ENCODE measurements around the gene CCDC88B.

Gene CCDC88B

GRCh38 chr11:64341851-64342791, 2.1 kb downstream of the CCDC88B start:
- peak; percentile 90 for DNase-seq (ENCODE audit: low read depth)
- TF ChIP-seq CTCF (IDR thresholded peaks at IDR 0.05; ENCODE audit: insufficient read depth, low read depth, low read length, missing control alignments): peak; percentile 19
- H3K4me3 ChIP-seq (ENCODE audit: low read depth, low read length): peak overlapping the region; percentile 25

DNA sequence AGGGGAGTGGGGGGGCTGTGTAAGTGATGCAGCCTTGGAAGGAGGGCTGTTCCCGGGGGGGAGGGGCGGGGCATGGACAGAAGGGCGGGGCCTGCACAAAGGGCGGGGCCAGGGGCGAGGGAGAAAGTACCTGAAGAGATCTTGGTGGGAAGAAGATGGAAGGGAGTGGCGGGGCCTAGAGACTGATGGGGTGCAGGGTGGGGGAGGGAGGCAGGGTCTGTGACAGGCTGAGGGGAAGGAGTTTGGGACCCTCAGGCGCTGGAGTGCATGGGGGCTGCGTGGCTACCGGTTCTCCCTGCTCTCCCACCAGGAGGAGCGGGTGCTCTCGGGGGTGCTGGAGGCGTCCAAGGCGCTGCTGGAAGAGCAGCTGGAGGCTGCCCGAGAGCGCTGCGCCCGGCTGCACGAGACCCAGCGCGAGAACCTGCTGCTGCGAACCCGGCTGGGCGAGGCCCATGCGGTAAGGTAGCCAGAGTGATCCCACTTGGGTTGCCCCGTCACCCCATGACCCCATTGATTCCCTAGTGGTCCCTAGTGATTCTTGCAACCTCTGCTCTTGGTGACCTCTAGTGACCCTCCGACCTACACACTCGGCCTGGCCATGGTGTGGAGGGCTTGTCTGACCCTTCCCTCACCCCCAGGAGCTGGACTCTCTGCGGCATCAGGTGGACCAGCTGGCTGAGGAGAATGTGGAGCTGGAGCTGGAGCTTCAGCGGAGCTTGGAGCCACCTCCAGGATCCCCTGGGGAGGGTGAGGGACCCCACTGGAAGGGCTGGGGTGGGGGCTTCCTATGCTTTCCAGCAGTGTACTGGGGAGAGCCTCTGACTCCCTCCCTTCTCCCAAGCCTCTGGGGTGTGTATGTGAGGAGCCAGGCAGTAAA, 3.1 kb downstream of the CCDC88B start:
- DNase-seq (ENCODE audit: low read depth): no peak
- H3K4me3 ChIP-seq (ENCODE audit: low read depth, low read length): no peak overlapping the region
- TF ChIP-seq CTCF (IDR thresholded peaks at IDR 0.05; ENCODE audit: insufficient read depth, low read depth, low read length, missing control alignments): no peak

GRCh38 chr11:64343767-64344559, 4.0 kb downstream of the CCDC88B start:
- peak; percentile 24 for TF ChIP-seq CTCF (IDR thresholded peaks at IDR 0.05; ENCODE audit: insufficient read depth, low read depth, low read length, missing control alignments)
- no peak for DNase-seq (ENCODE audit: low read depth)
- no peak overlapping the region for H3K4me3 ChIP-seq (ENCODE audit: low read depth, low read length)

GRCh38 chr11:64344787-64345186, 4.8 kb downstream of the CCDC88B start:
- DNase-seq (ENCODE audit: low read depth): no peak
- TF ChIP-seq CTCF (IDR thresholded peaks at IDR 0.05; ENCODE audit: insufficient read depth, low read depth, low read length, missing control alignments): no peak
- no peak overlapping the region for H3K4me3 ChIP-seq (ENCODE audit: low read depth, low read length)

GRCh38 chr11:64347193-64347867, 7.3 kb downstream of the CCDC88B start:
- no peak overlapping the region for H3K4me3 ChIP-seq (ENCODE audit: low read depth, low read length)
- no peak for DNase-seq (ENCODE audit: low read depth)
- no peak for TF ChIP-seq CTCF (IDR thresholded peaks at IDR 0.05; ENCODE audit: insufficient read depth, low read depth, low read length, missing control alignments)
